B cell (primary cell): ENCODE results near the gene COLGALT1. TPM values are rescaled to one million over a fixed set of nuclear protein-coding genes. Genes with fewer than 3 reads are reported as not detected.
A peak's percentile ranks its signal among the peaks of the same experiment; 100 is the strongest.

ENCODE experiments used
- ATAC-seq: fragments of 200-7000 bp; cut with Tn5 transposase; one replicate; pipeline ENCODE4 v1.10.0; 2021; ENCODE audit warnings: low read depth, mild to moderate bottlenecking, moderate number of reproducible peaks, moderate library complexity
- CTCF ChIA-PET: fragments of 350-600 bp; sonication (Branson Sonifier 250); formaldehyde crosslinking; loops from one replicate; lab custom pipeline; 2021; ENCODE audit warnings: antibody characterized with exemption, inconsistent platforms; lab: Charles Lee
- POLR2A ChIA-PET: fragments of 350-600 bp; sonication (Branson Sonifier 250); formaldehyde crosslinking; loops from one replicate; lab custom pipeline; 2021; ENCODE audit warnings: antibody characterized with exemption; lab: Charles Lee
- DNase-seq: peaks from one replicate; pipeline ENCODE4 v3.0.0; 2013
- H2AFZ ChIP-seq: 2 replicates; pipeline ENCODE4 v1.6.1; 2012; ENCODE audit warnings: mild to moderate bottlenecking, low read depth, low read length; ENCODE audit not compliant: insufficient read depth, poor library complexity, severe bottlenecking
- H3K27ac ChIP-seq, 2 donors: 1 replicate in 1 of 2; 2 replicates in 1 of 2; pipeline ENCODE4 v1.5.1; 2012 to 2013; ENCODE audit warnings: low read length in 2 of 2, mild to moderate bottlenecking in 2 of 2, moderate library complexity in 1 of 2
- H3K27me3 ChIP-seq, 4 experiments: fragments of 200-600 bp in 1 of 4; sonication (generic) in 1 of 4; replicated peaks in 1 of 4; 1 replicate in 2 of 4; 2 replicates in 2 of 4; pipeline versions ENCODE4 v1.6.1 to v1.7.0; 2013 to 2016; ENCODE audit warnings: low read length in 3 of 4, mild to moderate bottlenecking in 2 of 4, mixed read lengths in 1 of 4, moderate library complexity in 1 of 4; ENCODE audit not compliant: insufficient read depth in 4 of 4, control insufficient read depth in 3 of 4; ENCODE audit errors: control extremely low read depth in 1 of 4
- H3K36me3 ChIP-seq, 2 experiments: replicated peaks in 1 of 2; 1 replicate in 1 of 2; 2 replicates in 1 of 2; pipeline versions ENCODE4 v1.6.1 to v1.7.1; 2013; ENCODE audit warnings: low read length in 1 of 2; ENCODE audit not compliant: insufficient read depth in 2 of 2, control insufficient read depth in 1 of 2; ENCODE audit errors: control extremely low read depth in 1 of 2, extremely low read depth in 1 of 2
- H3K4me1 ChIP-seq, 2 donors: fragments of 200-600 bp in 1 of 2; sonication (generic) in 1 of 2; 1 replicate in 1 of 2; 2 replicates in 1 of 2; pipeline versions ENCODE4 v1.5.1 to v1.6.1; 2013 to 2017; ENCODE audit warnings: low read length in 2 of 2; ENCODE audit not compliant: control insufficient read depth in 2 of 2, insufficient read depth in 2 of 2
- H3K4me2 ChIP-seq: replicated peaks from 2 replicates; pipeline ENCODE3; 2012; ENCODE audit warnings: mild to moderate bottlenecking, low read depth, low read length; ENCODE audit not compliant: poor library complexity, severe bottlenecking
- H3K4me3 ChIP-seq, 5 experiments: fragments of 200-600 bp in 1 of 5; sonication (generic) in 1 of 5; 1 replicate in 3 of 5; 2 replicates in 2 of 5; pipeline versions ENCODE4 v1.5.1 to v1.7.0; 2011 to 2016; ENCODE audit warnings: low read length in 4 of 5, mild to moderate bottlenecking in 4 of 5, low read depth in 2 of 5, control low read depth in 1 of 5, moderate library complexity in 1 of 5; ENCODE audit not compliant: insufficient read depth in 1 of 5; ENCODE audit errors: control extremely low read depth in 1 of 5, extremely low read depth in 1 of 5
- H3K79me2 ChIP-seq: fragments of 200-600 bp; sonication (generic); one replicate; pipeline ENCODE4 v1.6.0; 2016; ENCODE audit warnings: low read length; ENCODE audit not compliant: control insufficient read depth, insufficient read depth
- H3K9ac ChIP-seq: fragments of 200-600 bp; sonication (generic); 2 replicates; pipeline ENCODE4 v1.6.1; 2017; ENCODE audit warnings: mild to moderate bottlenecking, low read length, moderate library complexity
- H3K9me3 ChIP-seq, 3 donors: one replicate each; pipeline versions ENCODE4 v1.6.1 to v1.7.1; 2013; ENCODE audit warnings: low read length in 2 of 3; ENCODE audit not compliant: control insufficient read depth in 2 of 3, insufficient read depth in 1 of 3; ENCODE audit errors: control extremely low read depth in 1 of 3
- H4K20me1 ChIP-seq: 2 replicates; pipeline ENCODE4 v1.6.0; 2012; ENCODE audit warnings: mild to moderate bottlenecking, low read length; ENCODE audit not compliant: insufficient read depth, control insufficient read depth, poor library complexity, severe bottlenecking
- H3K27ac Mint-ChIP-seq: one replicate; pipeline ENCODE4 v1.8.0; 2021; ENCODE audit warnings: mixed read lengths
- H3K27me3 Mint-ChIP-seq: one replicate; pipeline ENCODE4 v1.8.0; 2021; ENCODE audit warnings: mixed read lengths
- H3K4me1 Mint-ChIP-seq: one replicate; pipeline ENCODE4 v1.8.0; 2021; ENCODE audit warnings: mixed read lengths
- H3K4me3 Mint-ChIP-seq: one replicate; pipeline ENCODE4 v1.8.0; 2021; ENCODE audit warnings: mixed read lengths
- H3K9me3 Mint-ChIP-seq: one replicate; pipeline ENCODE4 v1.8.0; 2022; ENCODE audit warnings: mixed read lengths; ENCODE audit not compliant: insufficient read depth
- CTCF ChIP-seq: fragments of 200-600 bp; IDR thresholded peaks from one replicate; pipeline ENCODE4 v1.8.0; 2022; ENCODE audit warnings: antibody characterized with exemption, mild to moderate bottlenecking
- EZH2 ChIP-seq: IDR thresholded peaks from 2 replicates; pipeline ENCODE4 v1.6.1; 2012; ENCODE audit warnings: borderline replicate concordance, low read depth, mild to moderate bottlenecking, moderate library complexity, low read length; ENCODE audit not compliant: insufficient read depth, poor library complexity, severe bottlenecking
- WGBS: methylation state at CpG from one replicate; pipeline ENCODE4 v1.1.5; 2013; ENCODE audit warnings: missing lambda C conversion rate; ENCODE audit not compliant: insufficient coverage; 5-methylcytosine and 5-hydroxymethylcytosine counted together
- intact Hi-C: fragments of 100-400 bp; cut with micrococcal nuclease; formaldehyde crosslinking; loops from one replicate; pipeline ENCODE4 v1.10.0; 2022
- polyA plus RNA-seq: library from polyadenylated mRNA; depleted of rRNA; stranded (reverse); fragments of >200 nt; gene quantifications from 2 replicates; pipeline ENCODE4 v1.2.3, GENCODE V29; 2012
- total RNA-seq, 2 donors: library from RNA; stranded (reverse); fragments of 120-200 nt in 1 of 2; gene quantifications; 1 replicate in 1 of 2; 2 replicates in 1 of 2; pipeline versions ENCODE4 v1.2.3 to v1.2.4, GENCODE V29; 2013 to 2022

The COLGALT1 gene
- total and polyA plus RNA-seq, 2 donors (not counting 1 experiment from before 2014, with no cell fraction given) = 108 to 126 TPM

DNA sequence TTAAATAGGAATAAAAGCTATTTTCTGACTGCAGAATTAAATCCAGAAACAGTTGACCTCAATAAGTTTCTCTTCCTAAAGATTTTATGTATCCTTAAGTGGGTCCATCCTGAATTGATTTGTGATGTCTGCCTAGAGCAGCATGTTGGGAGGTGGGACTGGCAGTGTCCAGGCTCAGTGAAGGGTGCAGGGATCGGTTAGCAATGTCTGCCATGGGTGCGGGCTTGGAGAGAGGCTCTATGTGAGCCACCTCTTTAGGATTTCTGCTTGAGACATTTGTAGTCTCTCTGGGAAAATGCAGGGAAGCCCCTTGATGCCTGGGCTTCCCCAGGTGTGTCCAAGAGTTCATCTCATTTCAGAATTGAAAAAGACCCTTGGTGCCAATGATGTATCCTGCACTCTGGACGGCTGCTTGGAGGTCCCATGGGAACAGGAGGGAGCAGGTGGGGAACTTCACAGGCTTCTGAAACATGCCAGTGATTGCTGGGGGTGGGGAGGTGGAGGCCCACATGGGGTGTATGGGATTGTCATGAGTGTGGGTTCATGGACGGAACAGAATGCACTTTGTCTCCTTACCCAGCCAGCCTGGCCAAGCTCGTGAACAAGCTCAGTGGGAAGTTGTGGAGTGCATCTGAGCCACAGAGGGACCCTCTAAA, 6.2 kb upstream of the COLGALT1 start:
- no peak overlapping the region for H3K9ac ChIP-seq
- TF ChIP-seq CTCF = no peak
- H3K27me3 ChIP-seq = no peaks in the 10 kb centered on the region
- Mint-ChIP-seq H3K4me1 (peaks cover 25% of the 10 kb centered on the region), H3K4me3 (no peak overlapping the region), H3K9me3 (no peaks in the 10 kb centered on the region), H3K27me3 (no peaks in the 10 kb centered on the region), H3K27ac (peak overlapping the region; percentile 63)
- H3K36me3 ChIP-seq = peaks cover 5 to 64% of the 10 kb centered on the region in 2 experiments
- no peaks in the 10 kb centered on the region for H3K9me3 ChIP-seq
- H3K4me3 ChIP-seq = no peak overlapping the region
- H3K27ac ChIP-seq = peak overlapping the region in 1 of 2 donors; percentile 41
- no peaks in the 10 kb centered on the region for H3K4me1 ChIP-seq
- ATAC-seq (no peak), DNase-seq (no peak)
- H3K79me2 ChIP-seq = peaks cover 3% of the 10 kb centered on the region
- H3K4me2 ChIP-seq = no peak overlapping the region
- 74% methylated on average over 5 of the region's 5 CpGs for WGBS
- peaks cover 53% of the 10 kb centered on the region for H4K20me1 ChIP-seq
- no peak overlapping the region for H2AFZ ChIP-seq
- intact Hi-C loops = no loop called here
- POLR2A ChIA-PET = interaction anchor here (0.5 to 1.0 kb wide), 2 partner anchors 10 to 18 kb away, joined by 3 to 11 read pairs; no protein-coding TSS in a partner anchor
- CTCF ChIA-PET = interaction anchor here (0.6 to 1.2 kb wide), 4 partner anchors 25 to 505 kb away, joined by 3 to 5 read pairs (median 3); no protein-coding TSS in a partner anchor

DNA sequence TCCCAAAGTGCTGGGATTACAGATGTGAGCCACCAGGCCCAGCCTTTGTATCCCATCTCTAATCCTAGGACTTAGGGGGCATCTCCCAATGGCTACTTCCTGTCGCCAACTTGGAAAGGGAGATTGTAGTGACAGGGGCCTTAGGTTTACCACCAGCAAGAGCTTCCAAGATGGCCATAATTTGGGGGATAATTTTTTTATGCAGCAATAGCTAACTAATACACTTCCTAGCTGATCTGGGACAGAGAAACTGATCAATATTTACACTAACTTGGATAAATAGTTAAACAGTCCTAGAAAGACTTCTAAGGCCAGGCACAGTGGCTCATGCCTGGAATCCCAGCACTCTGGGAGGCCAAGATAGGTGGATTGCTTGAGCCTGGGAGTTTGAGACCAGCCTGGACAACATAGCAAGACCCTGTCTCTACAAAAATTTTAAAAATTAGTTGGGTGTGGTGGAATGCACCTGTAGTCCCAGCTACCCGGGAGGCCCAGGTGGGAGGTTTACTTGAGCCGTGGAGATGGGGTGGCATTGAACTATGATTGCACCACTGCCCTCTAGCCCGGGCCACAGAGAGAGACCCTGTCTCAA, 5.3 kb upstream of the COLGALT1 start:
- no peaks in the 10 kb centered on the region for H3K9me3 Mint-ChIP-seq
- intact Hi-C loops = loop anchor here (10.0 kb wide), 2 partner anchors 55 to 145 kb away; partner anchors contain the start of gene BST2
- no peaks in the 10 kb centered on the region for H3K9me3 ChIP-seq
- H3K4me1 Mint-ChIP-seq = peaks cover 24% of the 10 kb centered on the region
- WGBS = no CpG with 5 or more reads among the region's 4 CpGs
- no peaks in the 10 kb centered on the region for H3K79me2 ChIP-seq
- H3K4me3 Mint-ChIP-seq = no peak overlapping the region
- H2AFZ ChIP-seq = no peak overlapping the region
- H3K27me3 ChIP-seq = no peaks in the 10 kb centered on the region
- peaks cover 4 to 5% of the 10 kb centered on the region in 2 donors for H3K4me1 ChIP-seq
- no peak overlapping the region for H3K4me3 ChIP-seq
- H3K27me3 Mint-ChIP-seq = no peaks in the 10 kb centered on the region
- H3K4me2 ChIP-seq = no peak overlapping the region
- CTCF ChIA-PET = interaction anchor here (1.0 to 1.2 kb wide), 2 partner anchors 26 to 54 kb away, joined by 3 read pairs; no protein-coding TSS in a partner anchor
- H3K27ac ChIP-seq = no peak overlapping the region
- TF ChIP-seq CTCF (no peak), EZH2 (no peak)
- H3K9ac ChIP-seq = no peak overlapping the region
- peak overlapping the region; percentile 41 for H3K27ac Mint-ChIP-seq
- no peak for DNase-seq
- H4K20me1 ChIP-seq = peaks cover 46% of the 10 kb centered on the region
- ATAC-seq = no peak
- H3K36me3 ChIP-seq = peaks cover 5 to 57% of the 10 kb centered on the region in 2 experiments
- POLR2A ChIA-PET = interaction anchor here (0.6 to 1.0 kb wide), 2 partner anchors 10 to 214 kb away, joined by 4 read pairs; no protein-coding TSS in a partner anchor
